Liver (tissue), 9 donors: ENCODE results near the gene SURF2. TPM values are rescaled to one million over a fixed set of nuclear protein-coding genes. Genes with fewer than 3 reads are reported as not detected.
A peak's percentile ranks its signal among the peaks of the same experiment; 100 is the strongest.

Experiments
- DNase-seq: peaks from one replicate; pipeline ENCODE4 v3.0.0-alpha.2; 2017; ENCODE audit warnings: low spot score
- H3K27ac ChIP-seq, 2 donors: one replicate each; pipeline ENCODE4 v1.7.0; 2013; ENCODE audit warnings: inconsistent platforms in 2 of 2, low read length in 2 of 2, control low read depth in 1 of 2, low read depth in 1 of 2, mild to moderate bottlenecking in 1 of 2
- H3K27me3 ChIP-seq, 4 donors: one replicate each; pipeline versions ENCODE4 v1.6.1 to v1.7.0; 2013; ENCODE audit warnings: low read length in 3 of 4, inconsistent platforms in 1 of 4, mild to moderate bottlenecking in 1 of 4, moderate library complexity in 1 of 4; ENCODE audit not compliant: control insufficient read depth in 4 of 4, insufficient read depth in 4 of 4
- H3K36me3 ChIP-seq, 4 donors: one replicate each; pipeline versions ENCODE4 v1.6.1 to v1.7.0; 2013; ENCODE audit warnings: low read length in 3 of 4, mild to moderate bottlenecking in 3 of 4, low read depth in 1 of 4, moderate library complexity in 1 of 4; ENCODE audit not compliant: control insufficient read depth in 4 of 4, insufficient read depth in 3 of 4
- H3K4me1 ChIP-seq, 4 donors: one replicate each; pipeline versions ENCODE4 v1.6.1 to v1.7.0; 2013; ENCODE audit warnings: low read length in 3 of 4, mild to moderate bottlenecking in 3 of 4, moderate library complexity in 1 of 4; ENCODE audit not compliant: control insufficient read depth in 4 of 4, insufficient read depth in 4 of 4
- H3K4me3 ChIP-seq, 3 donors: one replicate each; pipeline versions ENCODE4 v1.6.1 to v1.7.0; 2013; ENCODE audit warnings: low read length in 3 of 3, control low read depth in 1 of 3, low read depth in 1 of 3, mild to moderate bottlenecking in 1 of 3
- H3K9ac ChIP-seq, 2 donors: one replicate each; pipeline ENCODE4 v1.7.0; 2013; ENCODE audit warnings: low read length in 2 of 2, mild to moderate bottlenecking in 2 of 2, moderate library complexity in 2 of 2, control low read depth in 1 of 2, low read depth in 1 of 2
- H3K9me3 ChIP-seq, 4 donors: one replicate each; pipeline versions ENCODE4 v1.6.1 to v1.7.0; 2013; ENCODE audit warnings: low read length in 3 of 4; ENCODE audit not compliant: control insufficient read depth in 4 of 4
- ATF3 ChIP-seq: IDR thresholded peaks from 2 replicates; pipeline ENCODE4 v1.6.1; 2016; ENCODE audit warnings: antibody characterized with exemption
- CTCF ChIP-seq: fragments of 150-350 bp; IDR thresholded peaks from 2 replicates; pipeline ENCODE4 v1.5.1; 2017; ENCODE audit warnings: improper control_type of control experiment, low read depth, low read length; ENCODE audit not compliant: missing input control
- EGR1 ChIP-seq, 2 donors: IDR thresholded peaks; 2 replicates each; pipeline ENCODE4 v1.6.1; 2016 to 2018; ENCODE audit warnings: antibody characterized with exemption in 2 of 2, low read depth in 2 of 2
- FOXA1 ChIP-seq: IDR thresholded peaks from 2 replicates; pipeline ENCODE4 v1.6.1; 2016; ENCODE audit warnings: antibody characterized with exemption
- FOXA2 ChIP-seq: IDR thresholded peaks from 2 replicates; pipeline ENCODE4 v1.6.1; 2016; ENCODE audit warnings: antibody characterized with exemption
- GABPA ChIP-seq, 2 donors: IDR thresholded peaks in 1 of 2; conservative IDR thresholded peaks in 1 of 2; 2 replicates each; pipeline ENCODE4 v1.6.1; 2016; ENCODE audit warnings: antibody characterized with exemption in 2 of 2, mild to moderate bottlenecking in 1 of 2, moderate library complexity in 1 of 2
- HNF4A ChIP-seq, 2 donors: conservative IDR thresholded peaks; 2 replicates each; pipeline ENCODE4 v1.6.1; 2016; ENCODE audit warnings: antibody characterized with exemption in 2 of 2, mild to moderate bottlenecking in 2 of 2
- HNF4G ChIP-seq: IDR thresholded peaks from 2 replicates; pipeline ENCODE4 v1.6.1; 2016; ENCODE audit warnings: antibody characterized with exemption
- JUND ChIP-seq, 2 donors: IDR thresholded peaks; 2 replicates each; pipeline ENCODE4 v1.6.1; 2016; ENCODE audit warnings: antibody characterized with exemption in 2 of 2
- MAX ChIP-seq: IDR thresholded peaks from 2 replicates; pipeline ENCODE4 v1.6.1; 2016; ENCODE audit warnings: antibody characterized with exemption
- NR2F2 ChIP-seq: IDR thresholded peaks from 2 replicates; pipeline ENCODE4 v1.6.1; 2016; ENCODE audit warnings: antibody characterized with exemption
- RAD21 ChIP-seq, 2 donors: IDR thresholded peaks; 2 replicates each; pipeline ENCODE4 v1.6.1; 2016; ENCODE audit warnings: antibody characterized with exemption in 2 of 2, mild to moderate bottlenecking in 2 of 2
- REST ChIP-seq: IDR thresholded peaks from 2 replicates; pipeline ENCODE4 v1.6.1; 2016; ENCODE audit warnings: antibody characterized with exemption, mild to moderate bottlenecking
- RXRA ChIP-seq, 2 donors: IDR thresholded peaks; 2 replicates each; pipeline ENCODE4 v1.6.1; 2017 to 2018; ENCODE audit warnings: antibody characterized with exemption in 2 of 2, mild to moderate bottlenecking in 1 of 2
- SP1 ChIP-seq: IDR thresholded peaks from 2 replicates; pipeline ENCODE4 v1.6.1; 2018; ENCODE audit warnings: antibody characterized with exemption, mild to moderate bottlenecking
- TAF1 ChIP-seq: conservative IDR thresholded peaks from 2 replicates; pipeline ENCODE4 v1.6.1; 2016; ENCODE audit warnings: antibody characterized with exemption, mild to moderate bottlenecking
- YY1 ChIP-seq: IDR thresholded peaks from 2 replicates; pipeline ENCODE4 v1.6.1; 2016; ENCODE audit warnings: antibody characterized with exemption, mild to moderate bottlenecking
- ZBTB33 ChIP-seq: IDR thresholded peaks from 2 replicates; pipeline ENCODE4 v1.6.1; 2016; ENCODE audit warnings: antibody characterized with exemption
- WGBS: extraction: QIAGEN DNeasy Blood & Tissue Kit; methylation state at CpG from one replicate; pipeline ENCODE4 v1.1.7; 2013; 5-methylcytosine and 5-hydroxymethylcytosine counted together
- polyA plus RNA-seq, 2 donors: library from polyadenylated mRNA; stranded (reverse) in 1 of 2; unstranded in 1 of 2; fragments of 200-250 nt in 1 of 2; fragments of >200 nt in 1 of 2; fragmentation: Nextera tagmentation in 1 of 2; extraction: Ambion mirVana in 1 of 2; gene quantifications; one replicate each; pipeline versions ENCODE4 v1.2.1 to v1.2.3, GENCODE V29; 2013 to 2015
- total RNA-seq, 2 donors: library from RNA; depleted of rRNA; stranded (reverse); fragments of >200 nt; gene quantifications; one replicate each; pipeline ENCODE4 v1.2.3, GENCODE V29; 2014
- donor health status: healthy.
- donor health status: healthy.
- donor health status: healthy.
- donor health status: healthy.
- donor health status: healthy.

The SURF2 gene
- total and polyA plus RNA-seq, 4 donors: 6.0 to 15.8 (median 13.7) TPM

- Histone ChIP-seq H3K9me3 (no peaks in the 10 kb centered on the region), H3K27ac (peak overlapping the region in 1 of 2 donors; percentile 9), H3K27me3 (no peaks in the 10 kb centered on the region), H3K4me3 (no peak overlapping the region), H3K9ac (no peak overlapping the region), H3K36me3 (peaks cover 0 to 42% (median 13%) of the 10 kb centered on the region in 4 donors), H3K4me1 (peaks cover 0 to 15% (median 12%) of the 10 kb centered on the region in 4 donors)
- 88% methylated on average over 5 of the region's 5 CpGs for WGBS
- TF ChIP-seq FOXA1: no peak
- TF ChIP-seq CTCF: no peak
- no peak for TF ChIP-seq TAF1
- no peak for TF ChIP-seq YY1
- no peak for TF ChIP-seq NR2F2
- TF ChIP-seq REST: no peak
- no peak for TF ChIP-seq SP1
- TF ChIP-seq RXRA (IDR thresholded peaks at IDR 0.05): no peak
- no peak for TF ChIP-seq RAD21 (IDR thresholded peaks at IDR 0.05)
- TF ChIP-seq JUND (IDR thresholded peaks at IDR 0.05): no peak
- no peak for TF ChIP-seq HNF4G
- TF ChIP-seq FOXA2: no peak
- no peak for TF ChIP-seq HNF4A (conservative IDR thresholded peaks at IDR 0.05)
- TF ChIP-seq EGR1 (IDR thresholded peaks at IDR 0.05; ENCODE audit: low read depth in 2 of 2): no peak
- no peak for TF ChIP-seq MAX
- TF ChIP-seq ATF3: no peak
- no peak for TF ChIP-seq GABPA (IDR thresholded peaks at IDR 0.05 in 1 of 2, conservative IDR thresholded peaks at IDR 0.05 in 1 of 2)
- TF ChIP-seq ZBTB33: no peak
- no peak for DNase-seq
Observed at GRCh38 chr9:133339641-133340040, 16.7 kb upstream of the SURF2 start.
